ENCODE results near the gene XRCC3.

Gene XRCC3

DNA sequence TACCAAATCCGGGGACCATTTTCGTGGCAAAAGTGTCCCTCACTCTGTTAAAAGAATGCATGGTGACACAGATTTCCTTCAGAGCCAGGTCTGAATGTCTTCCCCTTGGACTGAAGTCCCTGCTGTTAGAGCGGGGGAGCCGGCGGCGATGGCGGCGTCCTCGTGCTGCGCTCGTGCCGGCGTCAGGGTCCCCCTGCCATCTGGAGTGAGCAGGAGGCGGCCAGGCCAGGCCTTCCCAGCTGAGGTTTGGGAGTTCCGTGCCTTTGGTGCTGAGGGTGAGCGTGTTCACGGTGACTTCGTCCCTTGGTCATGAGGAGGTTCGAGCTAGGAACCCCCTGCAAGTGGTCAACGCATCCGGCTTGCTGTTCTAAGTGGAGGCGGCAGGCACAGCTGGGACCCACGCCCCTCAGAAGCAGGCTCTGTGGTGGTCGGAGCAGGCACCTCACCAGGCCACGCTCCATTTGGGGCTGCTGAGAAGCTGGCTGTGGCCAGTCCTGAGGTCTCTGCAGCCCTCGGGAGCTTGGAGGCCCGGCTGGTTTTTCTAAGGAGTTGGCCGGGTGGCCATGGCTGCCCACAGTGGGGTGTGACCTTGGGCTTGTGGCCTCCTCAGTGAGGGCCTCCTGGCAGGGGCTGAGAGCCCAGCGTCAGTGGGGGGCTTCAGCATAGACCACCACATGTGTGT is 9.9 kb upstream of the XRCC3 start:
- no peak for DNase-seq

- DNase-seq: no peak
These were observed 8.9 kb upstream of the XRCC3 start for GRCh38 chr14:103724116-103724515.

GRCh38 chr14:103723748-103724081 is 8.5 kb upstream of the XRCC3 start:
- no peak for DNase-seq

GRCh38 chr14:103721334-103722120 is 6.3 kb upstream of the XRCC3 start:
- DNase-seq: no peak

GRCh38 chr14:103719751-103720150 is 4.5 kb upstream of the XRCC3 start:
- DNase-seq: no peak

DNA sequence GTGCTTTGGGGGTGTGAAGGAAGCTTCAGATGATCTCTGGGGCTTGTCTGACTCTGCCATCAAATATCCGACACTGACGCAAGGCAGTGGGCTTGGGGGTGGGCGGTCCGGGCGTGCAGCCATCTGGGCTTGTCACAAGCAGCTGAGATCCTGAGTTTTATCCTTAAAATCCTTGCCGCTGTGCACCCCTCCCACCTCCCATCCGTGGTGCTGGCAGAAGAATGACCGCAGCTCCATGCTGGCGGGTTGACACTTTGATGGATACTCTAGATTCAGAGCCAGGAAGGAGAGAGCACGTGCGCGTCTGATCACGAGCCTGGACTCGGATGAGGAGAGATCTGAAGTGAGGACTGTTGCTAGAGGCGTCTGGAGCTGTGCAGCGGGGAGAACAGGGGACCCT is 3.3 kb upstream of the XRCC3 start:
- DNase-seq: no peak

DNA sequence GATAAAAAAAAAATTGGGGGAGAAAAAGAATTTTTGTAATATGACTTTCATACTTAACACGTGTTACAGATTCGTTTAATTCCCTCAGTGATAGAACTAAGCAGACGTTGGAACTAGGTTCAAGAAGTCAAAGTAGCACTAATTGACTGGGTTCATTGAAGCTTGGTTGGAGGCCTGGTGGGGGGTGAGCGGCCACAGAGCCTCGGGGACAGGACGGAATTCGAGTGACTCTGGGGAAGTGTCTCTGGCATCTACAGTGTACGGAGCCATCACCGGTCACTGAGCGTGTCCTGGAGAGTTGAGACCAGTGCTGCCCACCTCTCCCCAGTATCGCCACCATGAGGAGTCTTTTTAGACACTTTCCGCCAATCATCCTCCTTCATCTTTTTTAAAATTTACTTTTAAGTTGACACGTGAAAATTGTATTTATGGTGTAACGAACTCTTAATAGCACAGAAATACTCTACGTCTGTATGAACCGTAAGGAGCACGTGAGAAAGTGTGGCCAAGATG is 1.7 kb upstream of the XRCC3 start:
- DNase-seq: no peak

DNA sequence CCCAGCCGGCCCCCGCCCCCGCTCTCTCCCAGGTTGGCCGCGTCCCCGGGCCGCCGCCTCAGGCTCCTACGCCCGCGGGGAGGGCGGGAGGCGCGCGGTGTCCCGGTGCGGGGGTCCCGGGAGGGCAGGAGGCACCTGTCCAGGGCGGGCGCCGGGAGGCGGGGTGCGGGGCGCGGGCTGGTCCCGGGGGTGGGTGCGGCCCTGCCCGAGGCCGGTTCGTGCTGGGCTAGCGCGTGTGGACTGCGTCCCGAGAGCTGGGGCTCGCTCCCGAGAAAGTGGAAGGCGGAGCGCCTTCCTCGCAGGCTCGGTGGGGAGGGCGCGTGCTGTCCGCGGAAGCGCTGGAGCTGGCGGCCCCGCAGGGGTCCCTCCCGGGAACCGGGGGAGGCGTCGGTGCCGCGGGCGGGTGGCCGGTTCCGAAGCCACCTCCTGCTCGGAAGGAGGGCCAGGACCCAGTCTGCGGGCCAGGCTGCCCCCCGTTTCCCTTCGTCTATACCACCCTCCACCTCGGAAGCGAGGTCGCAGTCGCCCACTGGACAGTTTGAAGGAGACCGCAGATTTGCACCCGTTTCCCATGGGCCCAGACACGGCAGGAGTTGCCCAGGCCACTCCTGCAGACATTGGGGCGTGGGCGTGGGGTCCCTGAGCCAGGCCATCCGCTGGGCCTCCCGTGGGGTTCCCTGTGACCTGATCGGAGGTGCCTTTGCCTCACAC is 995 bp upstream of the XRCC3 start:
- DNase-seq: no peak

DNA sequence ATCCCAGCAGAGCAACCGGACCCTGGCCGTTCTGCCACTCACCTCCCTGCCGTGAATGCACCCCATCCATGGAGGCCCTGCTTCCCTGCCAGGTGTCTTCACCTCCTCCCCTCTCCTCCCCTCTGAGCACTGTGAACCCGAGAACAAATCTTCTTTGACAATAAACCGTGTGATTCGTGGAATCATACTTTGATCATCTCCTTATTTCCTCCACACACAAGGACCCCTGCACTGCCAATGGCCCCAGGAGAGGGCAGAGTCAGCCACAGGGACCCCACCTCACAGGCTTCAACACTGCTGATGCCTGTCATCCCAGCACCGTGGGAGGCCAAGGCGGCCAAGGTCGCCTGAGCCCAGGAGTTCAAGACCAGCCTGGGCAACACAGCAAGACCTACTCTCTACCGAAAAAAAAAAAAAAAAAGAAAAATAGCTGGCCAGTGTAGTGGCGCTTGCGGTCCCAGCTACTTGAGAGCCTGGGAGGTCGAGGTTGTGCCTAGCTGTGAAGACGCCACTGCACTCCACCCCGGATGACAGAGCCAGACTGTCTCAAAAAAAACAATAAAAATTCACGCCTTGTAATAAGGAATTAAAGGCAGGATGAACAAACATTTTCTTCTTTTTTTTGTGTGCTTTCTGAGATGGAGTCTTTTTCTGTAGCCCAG is 1.1 kb downstream of the XRCC3 start:
- DNase-seq: no peak

DNA sequence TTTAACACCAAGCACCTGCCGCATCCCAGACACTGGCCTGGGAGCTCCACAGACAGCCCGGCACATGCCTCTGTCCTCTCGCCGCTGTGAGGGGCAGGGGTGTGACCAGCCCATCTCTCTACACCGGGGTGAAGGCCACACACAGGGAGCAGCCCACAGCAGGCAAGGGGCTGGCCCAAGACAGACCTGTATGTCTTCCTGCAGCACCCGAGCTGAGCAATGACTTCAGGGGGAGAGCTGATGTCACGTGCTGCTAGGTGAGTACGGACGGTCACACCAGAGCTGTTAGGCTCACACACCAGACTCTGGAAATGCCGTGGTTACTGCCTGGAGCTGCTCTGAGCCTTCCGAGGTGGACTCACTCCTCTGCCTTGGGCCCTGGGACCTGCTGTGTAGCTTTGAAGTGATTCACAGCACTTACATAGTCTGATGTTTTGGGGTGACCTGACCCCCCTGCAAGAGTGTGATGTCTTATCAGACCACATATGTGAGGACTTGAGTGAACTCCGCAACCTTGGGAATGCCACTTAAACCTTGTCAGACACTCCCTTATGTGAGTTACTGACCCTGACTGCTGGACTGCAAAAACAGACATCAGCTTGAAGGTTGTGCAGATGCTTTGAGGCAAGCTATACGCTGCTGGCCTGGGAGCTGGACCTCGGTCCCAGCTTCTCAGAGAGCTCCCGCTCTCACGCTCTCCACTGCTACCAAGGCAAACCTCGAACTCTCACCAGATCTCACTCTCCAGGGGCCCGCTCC is 1.8 kb downstream of the XRCC3 start:
- DNase-seq: no peak

GRCh38 chr14:103712633-103713247 is 2.5 kb downstream of the XRCC3 start:
- DNase-seq: no peak

DNA sequence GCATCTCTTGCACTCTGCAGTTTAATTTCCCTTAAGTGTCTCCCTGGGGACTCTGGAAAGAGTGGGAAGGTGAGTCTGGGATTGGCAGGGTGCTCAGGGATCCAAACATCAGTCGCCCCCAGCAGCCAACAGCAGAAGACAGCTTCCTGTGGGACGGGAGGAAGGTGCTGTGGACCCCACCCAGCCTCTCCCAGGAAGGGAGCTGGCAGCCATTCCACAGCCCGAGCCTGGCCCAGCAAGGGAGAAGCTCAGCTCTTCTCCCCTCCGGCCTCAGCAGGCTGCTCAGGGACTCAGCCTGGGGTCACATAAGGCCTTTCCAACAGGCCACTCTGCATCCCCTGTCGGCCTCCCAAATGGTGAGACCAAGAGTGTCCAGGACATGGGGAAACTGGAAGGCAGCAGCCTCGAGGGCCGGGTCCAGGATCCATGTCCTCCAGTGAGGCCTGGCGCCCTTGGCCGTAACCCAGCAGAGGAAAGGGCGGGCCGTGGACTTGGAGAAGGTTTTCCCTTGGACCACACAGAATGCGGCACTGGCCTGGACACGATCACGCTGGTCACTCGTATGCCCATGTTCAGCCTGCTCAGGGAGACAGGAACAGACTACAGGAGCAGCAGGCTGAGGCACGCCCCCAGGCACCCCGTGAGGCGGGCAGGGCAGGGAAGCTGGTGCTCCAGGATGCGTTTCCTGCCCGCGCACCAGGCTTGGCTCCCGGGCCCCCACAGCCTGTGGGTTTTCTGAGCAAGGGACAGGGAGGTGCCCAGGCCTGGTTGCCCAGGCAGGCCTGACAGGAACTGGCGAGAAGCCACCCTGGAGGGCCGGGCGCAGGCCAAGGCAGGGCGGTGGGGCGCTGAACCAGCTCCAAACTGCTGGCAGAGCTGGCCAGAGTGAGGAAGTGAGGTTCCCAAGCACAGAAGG is 3.5 kb downstream of the XRCC3 start:
- DNase-seq: no peak

- no peak for DNase-seq
These were observed 4.4 kb downstream of the XRCC3 start for GRCh38 chr14:103710771-103711377.

GRCh38 chr14:103709814-103710213 is 5.4 kb downstream of the XRCC3 start:
- no peak for DNase-seq

DNA sequence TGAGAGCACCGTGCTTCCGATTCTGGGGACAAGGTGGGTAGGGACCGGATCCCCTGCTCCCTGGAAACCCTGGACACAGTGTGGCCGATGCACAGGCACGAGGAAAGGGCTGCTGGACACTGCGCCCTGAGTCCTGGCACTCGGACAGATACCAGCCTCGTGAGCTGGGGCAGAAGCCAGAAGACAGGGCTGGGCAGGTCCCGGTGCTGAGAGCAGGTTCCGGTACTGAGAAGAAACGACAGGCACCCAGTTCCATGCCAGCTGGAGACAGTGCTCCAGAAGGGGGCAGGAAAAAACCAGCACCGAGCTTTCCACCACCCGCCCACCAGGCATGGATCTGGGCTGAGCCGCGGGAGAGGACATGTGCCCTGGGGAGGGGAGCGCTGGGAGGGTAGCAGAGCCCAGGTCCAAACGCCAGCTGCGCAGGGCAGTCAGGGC is 6.5 kb downstream of the XRCC3 start:
- no peak for DNase-seq

DNA sequence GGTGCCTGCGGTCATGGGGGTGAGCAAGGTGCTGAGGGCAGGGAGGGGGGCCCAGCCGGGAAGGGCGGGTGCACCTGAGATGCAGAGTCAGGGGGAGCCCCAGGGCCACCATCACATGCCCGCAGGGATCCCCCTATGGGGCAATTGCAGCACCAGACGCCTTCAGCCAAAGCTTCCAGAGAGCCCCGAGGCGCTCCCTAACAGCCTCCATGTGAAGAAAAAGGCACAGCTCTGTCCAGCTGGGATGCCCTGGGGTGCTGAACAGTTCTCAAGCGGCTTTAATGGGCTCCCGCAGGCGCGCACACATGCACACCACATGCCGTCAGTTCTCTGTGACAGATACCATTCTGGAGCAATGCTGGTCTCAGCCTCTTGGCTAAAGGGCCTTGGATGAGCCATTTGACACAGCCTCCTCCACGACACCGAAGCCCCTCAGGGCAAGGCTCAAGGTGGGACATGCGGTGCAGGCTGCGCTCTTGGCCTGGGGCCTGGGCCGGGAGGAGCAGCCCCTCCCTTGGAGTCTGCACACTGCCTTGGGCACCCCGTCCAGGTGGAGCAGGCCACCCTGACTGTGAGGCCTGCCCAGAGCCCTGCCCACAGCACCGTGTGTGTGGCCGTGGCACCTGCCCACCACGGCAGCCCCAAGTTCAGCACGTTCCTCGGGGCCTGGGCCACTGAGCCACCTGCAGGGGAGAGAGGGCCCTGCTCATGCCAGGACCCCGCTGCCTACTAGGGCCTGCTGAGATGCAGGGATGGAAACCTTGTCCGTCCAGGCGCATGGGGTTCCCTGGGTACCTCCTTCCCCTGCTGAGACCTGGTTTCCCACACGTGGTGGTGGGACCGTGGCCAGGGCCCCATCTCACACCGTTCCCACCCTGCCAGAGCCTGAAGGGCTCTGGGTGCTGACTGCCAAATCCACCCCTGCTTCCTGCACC is 7.7 kb downstream of the XRCC3 start:
- DNase-seq: no peak

DNA sequence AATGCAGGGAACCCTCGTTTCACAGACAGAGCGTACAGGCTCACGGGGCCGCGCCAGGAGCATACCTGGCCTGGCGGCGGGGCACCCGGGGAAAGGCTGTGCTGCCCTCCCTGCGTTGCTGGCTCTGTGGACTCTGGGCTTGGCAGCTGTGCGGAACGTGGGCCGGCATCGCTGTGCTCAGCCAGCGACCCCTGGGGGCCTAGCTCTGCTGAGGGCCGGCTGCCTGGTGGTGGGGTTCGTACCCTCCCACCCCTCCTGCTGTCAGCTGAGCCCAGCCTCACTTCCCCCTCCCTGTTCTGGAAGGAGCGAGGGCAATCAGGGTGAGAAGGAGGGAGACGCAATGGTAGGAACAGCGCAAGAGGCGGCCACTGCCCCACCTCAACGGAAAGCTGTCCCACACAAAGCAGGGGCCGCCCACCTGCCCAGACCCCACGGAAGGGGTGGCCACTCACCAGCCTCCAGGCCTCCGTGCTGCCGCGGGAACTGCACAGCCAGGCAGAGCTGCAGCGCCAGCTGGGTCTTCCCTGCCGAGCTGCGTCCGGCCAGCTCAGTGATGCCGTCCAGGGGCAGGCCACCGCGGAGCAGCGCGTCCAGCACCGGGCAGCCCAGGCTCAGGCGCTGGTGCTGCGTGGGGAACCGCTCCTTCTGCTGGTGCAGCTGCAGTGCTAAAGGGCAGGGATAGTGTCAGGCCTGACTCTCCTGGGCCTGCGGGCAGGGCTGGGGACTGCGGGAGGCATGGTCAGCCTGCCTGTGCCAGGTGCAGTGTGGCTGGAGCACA is 8.5 kb downstream of the XRCC3 start:
- DNase-seq: no peak

GRCh38 chr14:103705504-103706284 is 9.6 kb downstream of the XRCC3 start:
- DNase-seq: no peak
